ENCODE results near the gene ZBTB25.

DNA sequence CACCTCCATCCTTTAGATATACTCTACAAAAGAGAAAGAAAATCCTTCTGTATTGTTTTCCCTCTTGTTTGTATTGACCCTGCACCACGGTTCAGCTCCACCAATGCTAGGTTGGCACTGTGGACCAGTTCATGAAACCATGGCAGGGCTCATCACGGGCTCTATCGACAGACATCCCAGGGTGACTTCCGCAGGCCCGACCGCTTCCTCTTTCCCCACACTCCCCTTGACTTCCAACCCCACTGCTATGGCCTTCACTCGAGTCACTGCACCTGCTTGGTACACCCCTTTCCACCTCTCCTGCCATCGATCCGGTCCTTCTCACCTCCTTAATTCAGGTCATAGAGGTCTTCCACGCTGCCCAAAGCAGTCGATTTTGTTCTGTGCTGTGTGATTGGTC lies 59.5 kb downstream of the ZBTB25 start:
- TF ChIP-seq, protein P1, sequence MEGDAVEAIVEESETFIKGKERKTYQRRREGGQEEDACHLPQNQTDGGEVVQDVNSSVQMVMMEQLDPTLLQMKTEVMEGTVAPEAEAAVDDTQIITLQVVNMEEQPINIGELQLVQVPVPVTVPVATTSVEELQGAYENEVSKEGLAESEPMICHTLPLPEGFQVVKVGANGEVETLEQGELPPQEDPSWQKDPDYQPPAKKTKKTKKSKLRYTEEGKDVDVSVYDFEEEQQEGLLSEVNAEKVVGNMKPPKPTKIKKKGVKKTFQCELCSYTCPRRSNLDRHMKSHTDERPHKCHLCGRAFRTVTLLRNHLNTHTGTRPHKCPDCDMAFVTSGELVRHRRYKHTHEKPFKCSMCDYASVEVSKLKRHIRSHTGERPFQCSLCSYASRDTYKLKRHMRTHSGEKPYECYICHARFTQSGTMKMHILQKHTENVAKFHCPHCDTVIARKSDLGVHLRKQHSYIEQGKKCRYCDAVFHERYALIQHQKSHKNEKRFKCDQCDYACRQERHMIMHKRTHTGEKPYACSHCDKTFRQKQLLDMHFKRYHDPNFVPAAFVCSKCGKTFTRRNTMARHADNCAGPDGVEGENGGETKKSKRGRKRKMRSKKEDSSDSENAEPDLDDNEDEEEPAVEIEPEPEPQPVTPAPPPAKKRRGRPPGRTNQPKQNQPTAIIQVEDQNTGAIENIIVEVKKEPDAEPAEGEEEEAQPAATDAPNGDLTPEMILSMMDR (optimal IDR thresholded peaks at IDR 0.05 in 1 of 3, IDR thresholded peaks at IDR 0.05 in 1 of 3, conservative IDR thresholded peaks at IDR 0.05 in 1 of 3; ENCODE audit: extremely low read depth in 1 of 3, insufficient read depth in 2 of 3, low read length in 3 of 3): no peak
- TF ChIP-seq EZH2 (IDR thresholded peaks at IDR 0.05; ENCODE audit: low read length): no peak
